ENCODE measurements around the gene GCNA. TPM values are rescaled to one million over a fixed set of nuclear protein-coding genes. Genes with fewer than 3 reads are reported as not detected.
"Not testable (repeated sequence)": the region's sequence is repeated elsewhere in the genome, so short reads cannot be mapped to it uniquely, and the experiment has no call there.

GCNA gene
- total RNA-seq, 6 experiments from 2014 or later = 0.37 to 1.7 (median 0.95) TPM

GRCh38 chrX:71565474-71566041, 12.7 kb upstream of the GCNA start:
- 60% methylated on average over 9 of the region's 9 CpGs for WGBS (ENCODE audit: insufficient coverage, low coverage, low lambda C conversion rate, missing lambda C conversion rate)
- no peak for ATAC-seq
- Histone ChIP-seq H3K27me3 (no peaks in the 10 kb centered on the region), H3K36me3 (peaks cover 0 to 94% (median 35%) of the 10 kb centered on the region in 4 donors), H3K4me3 (no peak overlapping the region), H3K9me3 (no peaks in the 10 kb centered on the region), H3K4me1 (no peaks in the 10 kb centered on the region), H3K27ac (no peak overlapping the region)
- DNase-seq = no peak
- TF ChIP-seq CTCF (IDR thresholded peaks at IDR 0.05) (no peak), POLR2A (IDR thresholded peaks at IDR 0.05) (no peak)
- intact Hi-C loops (cut with DNase I) = no loop called here

- ATAC-seq; intact Hi-C loops (cut with DNase I): not testable (repeated sequence)
- 85% methylated on average over 8 of the region's 8 CpGs for WGBS (ENCODE audit: insufficient coverage, low coverage, low lambda C conversion rate, missing lambda C conversion rate)
Measured at GRCh38 chrX:71571390-71571789, 6.8 kb upstream of the GCNA start.

GRCh38 chrX:71573590-71573989, 4.6 kb upstream of the GCNA start:
- intact Hi-C loops (cut with DNase I) = no loop called here
- WGBS (ENCODE audit: insufficient coverage, low coverage, low lambda C conversion rate, missing lambda C conversion rate) = 63% methylated on average over 2 of the region's 2 CpGs
- H3K9me3 ChIP-seq = no peaks in the 10 kb centered on the region

More at GRCh38 chrX:71571390-71571789, 6.8 kb upstream of the GCNA start:
- peaks cover 0 to 70% (median 17%) of the 10 kb centered on the region in 4 donors for H3K36me3 ChIP-seq
- H3K4me1 ChIP-seq, H3K27me3 ChIP-seq, H3K9me3 ChIP-seq, H3K4me3 ChIP-seq, H3K27ac ChIP-seq, DNase-seq: not testable (repeated sequence)

GRCh38 chrX:71577682-71578081, 555 bp upstream of the GCNA start:
- Histone ChIP-seq H3K36me3 (peaks cover 3 to 14% (median 7%) of the 10 kb centered on the region in 4 donors), H3K4me1 (no peaks in the 10 kb centered on the region), H3K4me3 (no peak overlapping the region), H3K27ac (no peak overlapping the region), H3K9me3 (no peaks in the 10 kb centered on the region), H3K27me3 (no peaks in the 10 kb centered on the region)
- 81% methylated on average over 22 of the region's 24 CpGs for WGBS (ENCODE audit: insufficient coverage, low coverage, low lambda C conversion rate, missing lambda C conversion rate)
- intact Hi-C loops (cut with DNase I) = no loop called here
- TF ChIP-seq CTCF (IDR thresholded peaks at IDR 0.05) (no peak), POLR2A (IDR thresholded peaks at IDR 0.05) (no peak)
- DNase-seq (no peak), ATAC-seq (no peak)

More at GRCh38 chrX:71573590-71573989, 4.6 kb upstream of the GCNA start:
- no peak for ATAC-seq
- DNase-seq = no peak
- H3K4me3 ChIP-seq = no peak overlapping the region
- no peaks in the 10 kb centered on the region for H3K4me1 ChIP-seq
- TF ChIP-seq POLR2A (IDR thresholded peaks at IDR 0.05) (no peak), CTCF (IDR thresholded peaks at IDR 0.05) (no peak)
- H3K36me3 ChIP-seq = peaks cover 0 to 48% (median 9%) of the 10 kb centered on the region in 4 donors
- H3K27me3 ChIP-seq = no peaks in the 10 kb centered on the region
- H3K27ac ChIP-seq = no peak overlapping the region

- TF ChIP-seq CTCF (IDR thresholded peaks at IDR 0.05) = no peak
- Histone ChIP-seq H3K9me3 (no peaks in the 10 kb centered on the region), H3K27me3 (no peaks in the 10 kb centered on the region), H3K27ac (no peak overlapping the region), H3K4me1 (no peaks in the 10 kb centered on the region), H3K4me3 (no peak overlapping the region), H3K36me3 (peaks cover 0 to 6% (median 4%) of the 10 kb centered on the region in 4 donors)
- DNase-seq (no peak), ATAC-seq (peak in 1 of 4 donors; percentile 26)
- 89% methylated on average over 25 of the region's 26 CpGs for WGBS (ENCODE audit: insufficient coverage, low coverage, low lambda C conversion rate, missing lambda C conversion rate)
- intact Hi-C loops (cut with DNase I) = no loop called here
Measured at GRCh38 chrX:71579136-71579989, 1.1 kb downstream of the GCNA start.
